ENCODE results near the gene DUSP16.

DUSP16 gene

GRCh38 chr12:12460935-12461922, 101.4 kb downstream of the DUSP16 start:
- no peak for DNase-seq (ENCODE audit: insufficient read length, low spot score)
- FAIRE-seq, result no peak

DNA sequence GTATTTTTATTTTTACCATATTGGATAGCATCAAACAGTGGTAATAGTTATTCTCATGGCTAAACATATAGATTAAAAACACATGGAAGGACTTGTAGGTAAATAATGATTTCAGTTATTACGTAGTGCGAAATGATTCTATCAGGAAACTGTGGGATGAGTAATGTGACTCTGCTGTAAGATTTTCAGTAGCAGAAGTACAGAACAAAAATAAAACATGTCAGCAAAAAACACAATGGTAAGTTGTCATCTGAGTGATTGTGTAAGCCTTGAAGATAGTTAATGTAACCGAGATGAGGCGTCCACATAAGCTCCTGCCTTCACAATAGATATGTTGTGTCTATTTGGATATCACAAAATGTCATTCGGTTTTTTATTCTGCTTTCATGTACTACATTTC, 106.0 kb downstream of the DUSP16 start:
- TF ChIP-seq POLR2A (IDR thresholded peaks at IDR 0.05; ENCODE audit: low read depth, low read length), result no peak
- DNase-seq (ENCODE audit: insufficient read length, low spot score) (no peak), FAIRE-seq (no peak)

More at GRCh38 chr12:12460935-12461922, 101.4 kb downstream of the DUSP16 start:
- no peak for TF ChIP-seq POLR2A (IDR thresholded peaks at IDR 0.05; ENCODE audit: low read depth, low read length)

GRCh38 chr12:12454315-12454714, 108.3 kb downstream of the DUSP16 start:
- DNase-seq (ENCODE audit: insufficient read length, low spot score) (no peak), FAIRE-seq (no peak)
- TF ChIP-seq POLR2A (IDR thresholded peaks at IDR 0.05; ENCODE audit: low read depth, low read length), result no peak

- no peak for FAIRE-seq
- no peak for TF ChIP-seq POLR2A (IDR thresholded peaks at IDR 0.05; ENCODE audit: low read depth, low read length)
- DNase-seq (ENCODE audit: insufficient read length, low spot score), result no peak
Observed at GRCh38 chr12:12453635-12454034, 109.0 kb downstream of the DUSP16 start.

DNA sequence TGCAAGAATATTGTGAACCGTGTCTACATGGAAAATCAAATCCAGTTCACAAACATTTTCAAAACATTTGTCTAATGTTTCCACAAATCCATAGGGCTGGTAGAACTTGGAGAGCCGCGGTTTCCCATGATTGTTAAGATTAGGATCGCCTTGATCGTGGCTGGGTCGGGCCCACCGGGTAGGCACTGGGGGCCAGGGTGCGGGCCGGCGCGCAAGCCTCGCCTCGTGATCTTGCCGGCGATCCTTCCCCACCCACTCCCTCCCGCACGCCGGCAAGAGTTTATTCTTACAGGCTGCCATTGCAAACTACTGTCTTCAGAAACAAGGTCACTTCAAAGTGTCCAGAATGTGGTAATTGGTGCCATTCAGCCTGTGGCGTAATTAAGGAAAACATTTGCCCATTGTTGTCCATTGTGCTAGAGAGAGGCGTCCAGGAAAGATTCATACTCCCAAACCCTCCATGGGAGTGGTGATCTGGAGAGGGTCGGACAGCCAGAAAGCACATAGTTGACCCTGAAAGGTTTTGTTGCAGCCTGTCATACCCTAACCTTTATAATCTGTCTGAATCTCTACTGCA, 110.2 kb downstream of the DUSP16 start:
- FAIRE-seq, result no peak
- no peak for DNase-seq (ENCODE audit: insufficient read length, low spot score)
- TF ChIP-seq POLR2A (IDR thresholded peaks at IDR 0.05; ENCODE audit: low read depth, low read length), result no peak

GRCh38 chr12:12451098-12451497, 111.6 kb downstream of the DUSP16 start:
- no peak for TF ChIP-seq POLR2A (IDR thresholded peaks at IDR 0.05; ENCODE audit: low read depth, low read length)
- no peak for DNase-seq (ENCODE audit: insufficient read length, low spot score)
- no peak for FAIRE-seq

DNA sequence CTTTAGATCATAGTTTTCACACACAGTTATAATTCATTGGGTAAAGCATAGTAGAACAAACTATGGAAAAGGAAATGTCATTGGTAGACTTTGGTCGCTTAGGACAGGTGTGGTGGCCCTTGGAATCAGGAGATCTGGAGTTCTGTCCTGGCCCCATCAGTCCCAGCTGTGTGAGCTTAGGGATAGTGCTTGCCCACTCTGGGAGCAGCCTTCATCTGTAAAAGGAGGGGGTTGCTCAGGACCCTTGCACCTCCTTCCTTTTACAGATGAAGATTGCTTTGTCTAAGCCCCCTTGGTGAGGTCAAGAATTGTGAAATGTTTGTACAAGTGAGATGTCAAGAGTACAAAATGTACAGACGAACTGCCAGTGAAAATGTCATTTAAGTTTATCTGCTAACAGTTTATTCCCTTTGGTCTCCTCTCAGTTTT, 112.6 kb downstream of the DUSP16 start:
- no peak for FAIRE-seq
- DNase-seq (ENCODE audit: insufficient read length, low spot score), result no peak
- TF ChIP-seq POLR2A (IDR thresholded peaks at IDR 0.05; ENCODE audit: low read depth, low read length), result no peak

DNA sequence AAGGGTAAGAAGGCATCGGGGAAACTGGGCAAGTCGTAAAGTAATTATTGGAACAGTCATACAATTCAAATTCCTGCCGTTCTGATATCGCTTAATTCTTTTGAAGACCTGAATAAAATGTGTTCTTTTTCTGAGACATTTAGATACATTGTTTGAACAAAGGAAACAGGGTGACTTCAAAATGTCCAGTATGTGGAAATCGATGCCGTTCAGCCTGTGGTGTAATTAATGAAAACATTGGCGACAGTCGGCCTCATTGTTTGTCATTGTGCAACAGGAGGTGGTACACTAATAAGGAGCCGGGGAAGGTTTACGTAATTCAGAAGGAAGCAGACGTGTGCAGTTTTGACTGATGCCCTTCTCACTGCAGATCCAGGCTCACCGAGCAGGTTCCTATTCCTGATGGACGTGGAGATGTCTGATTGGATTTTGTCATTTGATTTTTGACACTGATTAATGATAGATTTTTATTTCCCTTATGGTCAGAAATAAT, 113.1 kb downstream of the DUSP16 start:
- no peak for DNase-seq (ENCODE audit: insufficient read length, low spot score)
- TF ChIP-seq POLR2A (IDR thresholded peaks at IDR 0.05; ENCODE audit: low read depth, low read length), result no peak
- FAIRE-seq, result no peak

- no peak for DNase-seq (ENCODE audit: insufficient read length, low spot score)
- no peak for TF ChIP-seq POLR2A (IDR thresholded peaks at IDR 0.05; ENCODE audit: low read depth, low read length)
- FAIRE-seq, result no peak
Observed at GRCh38 chr12:12447837-12448236, 114.8 kb downstream of the DUSP16 start.

GRCh38 chr12:12447236-12447635, 115.4 kb downstream of the DUSP16 start:
- FAIRE-seq (no peak), DNase-seq (ENCODE audit: insufficient read length, low spot score) (no peak)
- TF ChIP-seq POLR2A (IDR thresholded peaks at IDR 0.05; ENCODE audit: low read depth, low read length), result no peak

GRCh38 chr12:12446786-12447185, 115.9 kb downstream of the DUSP16 start:
- no peak for FAIRE-seq
- no peak for TF ChIP-seq POLR2A (IDR thresholded peaks at IDR 0.05; ENCODE audit: low read depth, low read length)
- no peak for DNase-seq (ENCODE audit: insufficient read length, low spot score)

DNA sequence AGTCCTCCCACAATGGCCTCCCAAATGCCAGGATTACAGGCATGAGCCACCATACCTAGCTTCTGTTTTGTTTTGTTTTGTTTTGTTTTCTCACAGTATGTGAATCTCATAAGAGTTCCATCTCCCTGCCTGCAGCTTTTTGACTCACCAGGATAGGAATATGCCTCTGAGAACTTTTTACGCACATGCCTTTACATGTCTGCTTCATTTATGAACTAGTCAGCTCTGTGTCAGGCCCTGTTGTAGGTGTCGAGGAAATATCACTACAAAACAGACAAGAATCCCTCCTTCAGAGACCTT, 116.8 kb downstream of the DUSP16 start:
- no peak for TF ChIP-seq POLR2A (IDR thresholded peaks at IDR 0.05; ENCODE audit: low read depth, low read length)
- FAIRE-seq (no peak), DNase-seq (ENCODE audit: insufficient read length, low spot score) (no peak)

- no peak for DNase-seq (ENCODE audit: insufficient read length, low spot score)
- TF ChIP-seq POLR2A (IDR thresholded peaks at IDR 0.05; ENCODE audit: low read depth, low read length), result no peak
- no peak for FAIRE-seq
Observed at GRCh38 chr12:12445165-12445881, 117.3 kb downstream of the DUSP16 start.

DNA sequence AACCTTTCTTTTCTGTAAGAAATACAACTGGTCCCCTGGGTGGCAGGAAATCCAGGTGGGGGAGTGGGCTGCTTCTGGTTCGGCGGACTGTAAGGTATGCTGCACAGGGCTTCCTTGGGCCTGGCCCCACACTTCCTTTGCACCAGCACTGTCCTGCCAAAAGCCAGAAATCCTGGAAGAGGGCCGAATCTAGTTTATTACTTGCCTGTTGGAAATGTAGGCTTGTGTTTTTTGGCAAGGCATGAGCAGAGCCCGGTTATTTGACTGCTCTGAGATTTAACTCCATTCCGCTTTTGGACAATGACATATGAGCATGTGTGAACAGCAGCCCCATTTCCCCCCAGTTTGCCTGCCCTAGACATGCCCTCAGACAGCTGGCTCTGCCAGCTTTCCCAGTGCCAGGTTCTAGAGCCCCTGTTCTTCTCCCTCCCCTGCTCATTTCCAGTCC, 119.2 kb downstream of the DUSP16 start:
- DNase-seq (ENCODE audit: insufficient read length, low spot score) (no peak), FAIRE-seq (no peak)
- no peak for TF ChIP-seq POLR2A (IDR thresholded peaks at IDR 0.05; ENCODE audit: low read depth, low read length)

Data from H54 (cell line).